HepG2 (cell line): ENCODE results near the gene SH3TC2. TPM values are rescaled to one million over a fixed set of nuclear protein-coding genes. Genes with fewer than 3 reads are reported as not detected.

ENCODE experiments used
- ATAC-seq: fragments of 200-7000 bp; cut with Tn5 transposase; 3 replicates; pipeline ENCODE4 v1.9.1; 2020; ENCODE audit warnings: mild to moderate bottlenecking, moderate library complexity
- BruUV-seq: library from RNA; stranded (reverse); fragments of 400-500 nt; replicated peaks from 2 replicates; lab custom pipeline; 2021; lab: Mats Ljungman, UMichigan
- CTCF ChIA-PET: fragments of 300-600 bp; formaldehyde crosslinking; extraction: SDS; loops from one replicate; lab custom pipeline; 2021; ENCODE audit warnings: low total read pairs, inconsistent platforms, low intra/inter-chr PET ratio; lab: Yijun Ruan, JAX
- POLR2A ChIA-PET: fragments of 350-600 bp; sonication (Branson Sonifier 250); formaldehyde crosslinking; loops from one replicate; lab custom pipeline; 2020; ENCODE audit warnings: antibody characterized with exemption, inconsistent platforms; lab: Yijun Ruan, JAX
- DNase-seq: peaks from one replicate; pipeline ENCODE4 v3.0.0-alpha.2; 2015; ENCODE audit warnings: low spot score
- FAIRE-seq: peaks from 3 replicates; lab custom pipeline; 2011; peaks lifted over from hg19 to GRCh38; lab: Jason Lieb, UNC
- H2AFZ ChIP-seq: one replicate; pipeline ENCODE4 v1.6.1; 2011; ENCODE audit warnings: low read length, inconsistent platforms
- H3K27ac ChIP-seq: fragments of 300-600 bp; 3 replicates; pipeline ENCODE4 v1.8.0; 2011; ENCODE audit warnings: mixed run types, mild to moderate bottlenecking, mixed read lengths, low read length, inconsistent platforms; ENCODE audit not compliant: insufficient read depth; ENCODE audit errors: extremely low read length
- H3K27me3 ChIP-seq, 2 experiments: fragments of 200-600 bp in 1 of 2; 2 replicates in 1 of 2; 3 replicates in 1 of 2; pipeline versions ENCODE4 v1.6.0 to v1.8.0; 2011; ENCODE audit warnings: low read length in 2 of 2, mild to moderate bottlenecking in 2 of 2, moderate library complexity in 2 of 2, inconsistent platforms in 1 of 2; ENCODE audit not compliant: insufficient read depth in 2 of 2, control insufficient read depth in 1 of 2
- H3K36me3 ChIP-seq, 2 experiments: fragments of 200-600 bp in 1 of 2; replicated peaks in 1 of 2; 2 replicates in 1 of 2; 3 replicates in 1 of 2; pipeline versions ENCODE4 v1.5.1 to v1.8.0; 2011; ENCODE audit warnings: low read length in 2 of 2, inconsistent platforms in 1 of 2; ENCODE audit not compliant: insufficient read depth in 2 of 2, control insufficient read depth in 1 of 2
- H3K4me1 ChIP-seq: 2 replicates; pipeline ENCODE4 v1.5.1; 2012; ENCODE audit warnings: low read length, inconsistent platforms; ENCODE audit not compliant: insufficient read depth
- H3K4me2 ChIP-seq: 2 replicates; pipeline ENCODE4 v1.6.0; 2011; ENCODE audit warnings: low read depth, low read length, inconsistent platforms
- H3K4me3 ChIP-seq, 3 experiments: fragments of 200-600 bp in 1 of 3; sonication (generic), shearing (Covaris generic) in 1 of 3; replicated peaks in 1 of 3; 2 replicates each; pipeline ENCODE4 v1.5.1; 2011 to 2016; ENCODE audit warnings: low read length in 3 of 3, inconsistent platforms in 2 of 3, low read depth in 2 of 3, mild to moderate bottlenecking in 2 of 3, control low read depth in 1 of 3, mixed read lengths in 1 of 3; ENCODE audit not compliant: insufficient read depth in 1 of 3
- H3K79me2 ChIP-seq: one replicate; pipeline ENCODE4 v1.6.1; 2011; ENCODE audit warnings: low read length, inconsistent platforms; ENCODE audit not compliant: insufficient read depth
- H3K9ac ChIP-seq: 2 replicates; pipeline ENCODE4 v1.6.0; 2011; ENCODE audit warnings: mild to moderate bottlenecking, low read depth, low read length, inconsistent platforms; ENCODE audit not compliant: insufficient read depth
- H3K9me3 ChIP-seq: 2 replicates; pipeline ENCODE4 v1.5.1; 2012; ENCODE audit warnings: mild to moderate bottlenecking, low read length
- H4K20me1 ChIP-seq: 2 replicates; pipeline ENCODE4 v1.6.0; 2011; ENCODE audit warnings: inconsistent platforms, mild to moderate bottlenecking, low read length, moderate library complexity; ENCODE audit not compliant: insufficient read depth
- ARID3A ChIP-seq: IDR thresholded peaks from 2 replicates; pipeline ENCODE4 v1.6.1; 2012; ENCODE audit warnings: low read depth, low read length, improper control_type of control experiment
- EEA1 ChIP-seq: sonication (generic); formaldehyde crosslinking; IDR thresholded peaks from 2 replicates; pipeline ENCODE4 v1.5.1; 2020; ENCODE audit warnings: mild to moderate bottlenecking, missing genetic modification reagents, borderline replicate concordance
- HBP1 ChIP-seq: IDR thresholded peaks from 2 replicates; pipeline ENCODE4 v1.6.1; 2016; ENCODE audit warnings: low read depth, control low read depth
- HMG20A ChIP-seq: IDR thresholded peaks from 2 replicates; pipeline ENCODE4 v1.6.1; 2016; ENCODE audit warnings: borderline replicate concordance
- KLF12 ChIP-seq: sonication (generic); formaldehyde crosslinking; IDR thresholded peaks from 2 replicates; pipeline ENCODE4 v1.4.0; 2020; ENCODE audit warnings: missing genetic modification reagents, borderline replicate concordance
- KLF6 ChIP-seq: IDR thresholded peaks from 2 replicates; pipeline ENCODE4 v1.8.0; 2016; ENCODE audit warnings: missing biosample characterization, missing genetic modification reagents
- PHF8 ChIP-seq: sonication (generic); formaldehyde crosslinking; IDR thresholded peaks from 2 replicates; pipeline ENCODE4 v1.5.0; 2020; ENCODE audit warnings: missing genetic modification reagents
- POLR2A ChIP-seq, 2 experiments: IDR thresholded peaks; 2 replicates each; pipeline ENCODE4 v1.6.1; 2011; ENCODE audit warnings: low read depth in 2 of 2, low read length in 2 of 2, mild to moderate bottlenecking in 1 of 2, moderate library complexity in 1 of 2; ENCODE audit not compliant: insufficient read depth in 1 of 2
- PRDM10 ChIP-seq: sonication (generic); formaldehyde crosslinking; IDR thresholded peaks from 2 replicates; pipeline ENCODE4 v1.4.0; 2020; ENCODE audit warnings: low read depth, missing genetic modification reagents
- RFX1 ChIP-seq: fragments of 450-650 bp; IDR thresholded peaks from 2 replicates; pipeline ENCODE4 v1.6.1; 2017
- SIN3B ChIP-seq: fragments of 150-350 bp; IDR thresholded peaks from 2 replicates; pipeline ENCODE4 v1.6.1; 2014; ENCODE audit warnings: low read length
- SMARCC2 ChIP-seq: fragments of 450-650 bp; IDR thresholded peaks from 2 replicates; pipeline ENCODE4 v1.6.1; 2017; ENCODE audit warnings: antibody characterized with exemption, mild to moderate bottlenecking
- SNAI1 ChIP-seq: sonication (generic); formaldehyde crosslinking; IDR thresholded peaks from 2 replicates; pipeline ENCODE4 v1.5.0; 2020; ENCODE audit warnings: mild to moderate bottlenecking, missing genetic modification reagents, borderline replicate concordance
- ZNF296 ChIP-seq: sonication (generic); formaldehyde crosslinking; conservative IDR thresholded peaks from 2 replicates; pipeline ENCODE4 v1.5.0; 2020; ENCODE audit warnings: mild to moderate bottlenecking, missing genetic modification reagents
- ZNF317 ChIP-seq: sonication (generic); formaldehyde crosslinking; IDR thresholded peaks from 2 replicates; pipeline ENCODE4 v1.5.0; 2020; ENCODE audit warnings: mild to moderate bottlenecking, missing genetic modification reagents
- ZNF44 ChIP-seq: sonication (generic); formaldehyde crosslinking; IDR thresholded peaks from 2 replicates; pipeline ENCODE4 v1.5.1; 2020; ENCODE audit warnings: mild to moderate bottlenecking, missing genetic modification reagents
- ZNF569 ChIP-seq: sonication (generic); formaldehyde crosslinking; IDR thresholded peaks from 2 replicates; pipeline ENCODE4 v1.5.0; 2020; ENCODE audit warnings: mild to moderate bottlenecking, missing genetic modification reagents, moderate library complexity, borderline replicate concordance
- ZNF644 ChIP-seq: IDR thresholded peaks from 2 replicates; pipeline ENCODE4 v1.6.1; 2016; ENCODE audit warnings: low read depth
- ZNF879 ChIP-seq: sonication (generic); formaldehyde crosslinking; IDR thresholded peaks from 2 replicates; pipeline ENCODE4 v1.8.1; 2023; ENCODE audit warnings: missing genetic modification reagents
- WGBS: methylation state at CpG from one replicate; pipeline ENCODE4 v1.1.6; 2017; ENCODE audit warnings: low lambda C conversion rate; 5-methylcytosine and 5-hydroxymethylcytosine counted together
- in situ Hi-C: cut with HindIII; loops from 2 replicates; pipeline ENCODE4 v1.10.0; 2017; ENCODE audit warnings: low pct_unique_long_range_greater_than_20kb; ENCODE audit not compliant: extremely low pct_ligation_motif_present
- intact Hi-C: fragments of 100-400 bp; cut with micrococcal nuclease; formaldehyde crosslinking; loops from one replicate; pipeline ENCODE4 v1.10.0; 2022; ENCODE audit not compliant: unreplicated experiment
- polyA plus RNA-seq, 8 experiments: library from polyadenylated mRNA; depleted of rRNA in 3 of 8; stranded (reverse) in 7 of 8; unstranded in 1 of 8; fragments of >200 nt; fragmentation: Illumina TruSeq in 4 of 8; extraction: Trizol in 4 of 8; gene quantifications; 2 replicates each; pipeline versions ENCODE4 v1.2.1 to v1.2.3, GENCODE V29; 2011 to 2016; ENCODE audit warnings: low read depth in 4 of 8, missing spikeins in 1 of 8, mixed read lengths in 1 of 8; ENCODE audit not compliant: insufficient read depth in 1 of 8
- total RNA-seq, 5 experiments: library from RNA; depleted of rRNA; stranded (reverse); fragments of >200 nt; fragmentation: Illumina TruSeq; extraction: Trizol; gene quantifications; 2 replicates each; pipeline ENCODE4 v1.2.3, GENCODE V29; 2016; ENCODE audit warnings: low read depth in 1 of 5

Gene SH3TC2
- total and polyA plus RNA-seq, 2 of the 13 experiments (the other 11 are each of a cell fraction or from before 2014, with no cell fraction given): 0.34 to 0.71 TPM

GRCh38 chr5:149006426-149006825 is 56.4 kb downstream of the SH3TC2 start (continued):
- TF ChIP-seq HMG20A: no peak
- no peak for TF ChIP-seq ZNF296 (CRISPR knock-in tag)
- TF ChIP-seq POLR2A (IDR thresholded peaks at IDR 0.05; ENCODE audit: insufficient read depth in 1 of 2, low read depth in 2 of 2, low read length in 2 of 2): no peak
- no peak for TF ChIP-seq KLF6 (CRISPR knock-in tag)
- no peak for TF ChIP-seq ZNF44 (CRISPR knock-in tag)
- TF ChIP-seq RFX1: no peak
- TF ChIP-seq PRDM10 (CRISPR knock-in tag): no peak
- no peak for TF ChIP-seq SIN3B
- no peak for TF ChIP-seq PHF8 (CRISPR knock-in tag)

- ChIA-PET POLR2A (no interaction called here), CTCF (no interaction called here)
- no peaks in the 10 kb centered on the region for H4K20me1 ChIP-seq
- no peaks in the 10 kb centered on the region for H3K36me3 ChIP-seq
- in situ Hi-C loops (no loop called here), intact Hi-C loops (no loop called here)
- no peak overlapping the region for H3K9ac ChIP-seq
- ATAC-seq (no peak), DNase-seq (no peak), FAIRE-seq (no peak)
- no peak overlapping the region for H2AFZ ChIP-seq
- peaks cover 16% of the 10 kb centered on the region for H3K4me1 ChIP-seq
- H3K4me3 ChIP-seq: no peak overlapping the region
- no peak overlapping the region for H3K27ac ChIP-seq
- H3K27me3 ChIP-seq: no peaks in the 10 kb centered on the region
- H3K9me3 ChIP-seq: no peaks in the 10 kb centered on the region
- H3K79me2 ChIP-seq: no peaks in the 10 kb centered on the region
- no peak overlapping the region for H3K4me2 ChIP-seq
- no TSS peak for BruUV-seq
- 25% methylated on average over 2 of the region's 2 CpGs for WGBS
- TF ChIP-seq ZNF569 (CRISPR knock-in tag) (no peak), ZNF644 (no peak), EEA1 (CRISPR knock-in tag) (no peak), ZNF317 (CRISPR knock-in tag) (no peak), ZNF879 (CRISPR knock-in tag) (no peak), ARID3A (no peak), HBP1 (CRISPR knock-in tag) (no peak), SNAI1 (no peak), SMARCC2 (no peak), KLF12 (CRISPR knock-in tag) (no peak)
These were observed 57.6 kb downstream of the SH3TC2 start for GRCh38 chr5:149005077-149005892.
